K562 (cell line): ENCODE data around the gene PPM1N. TPM values are rescaled to one million over a fixed set of nuclear protein-coding genes. Genes with fewer than 3 reads are reported as not detected.

Experiments used
- C11orf30 ChIP-seq: fragments of 450-650 bp; IDR thresholded peaks from 2 replicates; pipeline ENCODE4 v1.6.1; 2016; ENCODE audit warnings: low read depth, mild to moderate bottlenecking
- CBX2 ChIP-seq: fragments of 200-600 bp; sonication (generic); IDR thresholded peaks from one replicate; pipeline ENCODE4 v1.6.1; 2012; ENCODE audit warnings: mild to moderate bottlenecking, low read length, inconsistent platforms; ENCODE audit not compliant: insufficient read depth, poor library complexity, severe bottlenecking
- EHMT2 ChIP-seq: fragments of 450-650 bp; IDR thresholded peaks from 2 replicates; pipeline ENCODE4 v1.6.1; 2018; ENCODE audit warnings: antibody characterized with exemption
- FOXA1 ChIP-seq: fragments of 450-650 bp; IDR thresholded peaks from 2 replicates; pipeline ENCODE4 v1.6.1; 2016; ENCODE audit warnings: mild to moderate bottlenecking, borderline replicate concordance
- HSF4 ChIP-seq: fragments of 250-450 bp; sonication (Bioruptor Pico); IDR thresholded peaks from 2 replicates; pipeline ENCODE4 v2.1.2; 2022; ENCODE audit warnings: mild to moderate bottlenecking, moderate library complexity, borderline replicate concordance
- JUNB ChIP-seq: fragments of 450-650 bp; formaldehyde crosslinking; conservative IDR thresholded peaks from 2 replicates; pipeline ENCODE4 v1.4.0; 2020; ENCODE audit warnings: mild to moderate bottlenecking
- NCOR1 ChIP-seq: fragments of 450-650 bp; IDR thresholded peaks from 2 replicates; pipeline ENCODE4 v1.6.1; 2016; ENCODE audit warnings: mild to moderate bottlenecking, moderate library complexity
- NELFE ChIP-seq: IDR thresholded peaks from 2 replicates; pipeline ENCODE4 v1.6.1; 2011; ENCODE audit warnings: mild to moderate bottlenecking; ENCODE audit not compliant: insufficient read depth, insufficient read length
- NFIC ChIP-seq: fragments of 450-650 bp; IDR thresholded peaks from 2 replicates; pipeline ENCODE4 v1.6.1; 2017; ENCODE audit warnings: mild to moderate bottlenecking, inconsistent platforms
- PHB2 ChIP-seq: fragments of 450-650 bp; IDR thresholded peaks from 2 replicates; pipeline ENCODE4 v1.6.1; 2017; ENCODE audit warnings: low read depth
- RBM14 ChIP-seq: fragments of 200-400 bp; formaldehyde crosslinking; IDR thresholded peaks from 2 replicates; pipeline ENCODE4 v1.6.1; 2018; ENCODE audit warnings: low read depth, mild to moderate bottlenecking, low read length, moderate library complexity, borderline replicate concordance; ENCODE audit not compliant: insufficient read depth
- RFX5 ChIP-seq: IDR thresholded peaks from 2 replicates; pipeline ENCODE4 v1.6.1; 2011; ENCODE audit warnings: low read depth, mild to moderate bottlenecking, improper control_type of control experiment, low read length
- ZBTB1 ChIP-seq: sonication (generic); formaldehyde crosslinking; IDR thresholded peaks from 2 replicates; pipeline ENCODE4 v1.8.1; 2023; ENCODE audit warnings: missing genetic modification reagents, low read depth, mild to moderate bottlenecking, borderline replicate concordance
- ZNF134 ChIP-seq: fragments of 250-450 bp; sonication (Bioruptor Pico); conservative IDR thresholded peaks from 2 replicates; pipeline ENCODE4 v1.4.0; 2020
- ZNF212 ChIP-seq: fragments of 450-650 bp; formaldehyde crosslinking; IDR thresholded peaks from 2 replicates; pipeline ENCODE4 v1.4.0; 2020; ENCODE audit warnings: mild to moderate bottlenecking
- ZNF263 ChIP-seq: sonication (generic); formaldehyde crosslinking; IDR thresholded peaks from 2 replicates; pipeline ENCODE4 v1.8.0; 2022; ENCODE audit warnings: mild to moderate bottlenecking, missing genetic modification reagents, borderline replicate concordance
- ZNF707 ChIP-seq: fragments of 250-450 bp; sonication (Bioruptor Pico); conservative IDR thresholded peaks from 2 replicates; pipeline ENCODE4 v1.8.0; 2022; ENCODE audit warnings: inconsistent platforms, mild to moderate bottlenecking, moderate library complexity
- polyA plus RNA-seq, 8 experiments: library from polyadenylated mRNA; depleted of rRNA in 4 of 8; stranded (reverse) in 5 of 8; unstranded in 3 of 8; fragments of >200 nt; fragmentation: Nextera tagmentation in 2 of 8; fragmentation: Illumina TruSeq in 1 of 8; extraction: Ambion mirVana in 2 of 8; extraction: Trizol in 1 of 8; gene quantifications; 2 replicates each; pipeline versions ENCODE4 v1.2.1 to v1.2.3, GENCODE V29; 2011 to 2014; ENCODE audit warnings: inconsistent platforms in 1 of 8, missing spikeins in 1 of 8
- total RNA-seq, 7 experiments: library from RNA; depleted of rRNA in 6 of 7; stranded (reverse); fragments of >200 nt in 6 of 7; fragmentation: Illumina TruSeq in 2 of 7; extraction: Trizol in 2 of 7; gene quantifications; 2 replicates each; pipeline versions ENCODE4 v1.2.1 to v1.2.3, GENCODE V29; 2011 to 2021; ENCODE audit warnings: low replicate concordance in 1 of 7
- TF ChIP-seq, protein P1 (sequence below): fragments of 250-450 bp; sonication (Bioruptor Pico); IDR thresholded peaks from 2 replicates; pipeline ENCODE4 v1.8.0; 2021; ENCODE audit warnings: moderate library complexity, mild to moderate bottlenecking, inconsistent platforms
- TF ChIP-seq, protein P2 (sequence below): sonication (generic); formaldehyde crosslinking; IDR thresholded peaks from 2 replicates; pipeline ENCODE4 v1.8.0; 2022; ENCODE audit warnings: missing genetic modification reagents, mild to moderate bottlenecking, borderline replicate concordance

The PPM1N gene
- total and polyA plus RNA-seq, 9 of the 15 experiments (the other 6 are each of a cell fraction or from before 2014, with no cell fraction given), result 4.5 to 15.6 (median 8.7) TPM

- TF ChIP-seq ZNF263 (CRISPR knock-in tag) (no peak), CBX2 (no peak), RFX5 (no peak), RBM14 (0 out of 2 replicates have a peak, but pooled peaks have one; percentile 53), NCOR1 (peak; percentile 85), ZNF134 (CRISPR knock-in tag) (no peak), ZNF212 (CRISPR knock-in tag) (no peak), ZBTB1 (CRISPR knock-in tag) (no peak; the same call in 1 of the 2 replicates), FOXA1 (no peak), NFIC (peak; percentile 79), PHB2 (no peak), EHMT2 (no peak), ZNF707 (no peak), NELFE (no peak), C11orf30 (peak; percentile 63; the same call in 1 of the 2 replicates), JUNB (CRISPR knock-in tag) (0 out of 2 replicates have a peak, but pooled peaks have one; percentile 28), HSF4 (no peak)
- TF ChIP-seq, protein P1, sequence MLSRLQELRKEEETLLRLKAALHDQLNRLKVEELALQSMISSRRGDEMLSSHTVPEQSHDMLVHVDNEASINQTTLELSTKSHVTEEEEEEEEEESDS (CRISPR knock-in tag), result no peak
- TF ChIP-seq, protein P2, sequence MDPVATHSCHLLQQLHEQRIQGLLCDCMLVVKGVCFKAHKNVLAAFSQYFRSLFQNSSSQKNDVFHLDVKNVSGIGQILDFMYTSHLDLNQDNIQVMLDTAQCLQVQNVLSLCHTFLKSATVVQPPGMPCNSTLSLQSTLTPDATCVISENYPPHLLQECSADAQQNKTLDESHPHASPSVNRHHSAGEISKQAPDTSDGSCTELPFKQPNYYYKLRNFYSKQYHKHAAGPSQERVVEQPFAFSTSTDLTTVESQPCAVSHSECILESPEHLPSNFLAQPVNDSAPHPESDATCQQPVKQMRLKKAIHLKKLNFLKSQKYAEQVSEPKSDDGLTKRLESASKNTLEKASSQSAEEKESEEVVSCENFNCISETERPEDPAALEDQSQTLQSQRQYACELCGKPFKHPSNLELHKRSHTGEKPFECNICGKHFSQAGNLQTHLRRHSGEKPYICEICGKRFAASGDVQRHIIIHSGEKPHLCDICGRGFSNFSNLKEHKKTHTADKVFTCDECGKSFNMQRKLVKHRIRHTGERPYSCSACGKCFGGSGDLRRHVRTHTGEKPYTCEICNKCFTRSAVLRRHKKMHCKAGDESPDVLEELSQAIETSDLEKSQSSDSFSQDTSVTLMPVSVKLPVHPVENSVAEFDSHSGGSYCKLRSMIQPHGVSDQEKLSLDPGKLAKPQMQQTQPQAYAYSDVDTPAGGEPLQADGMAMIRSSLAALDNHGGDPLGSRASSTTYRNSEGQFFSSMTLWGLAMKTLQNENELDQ, result no peak
Observed at GRCh38 chr19:45455707-45456499, 42.3 kb upstream of the PPM1N start (continued).
